ENCODE measurements around the gene RANBP10.
"Not testable (repeated sequence)": the region's sequence is repeated elsewhere in the genome, so short reads cannot be mapped to it uniquely, and the experiment has no call there.

RANBP10 gene

DNA sequence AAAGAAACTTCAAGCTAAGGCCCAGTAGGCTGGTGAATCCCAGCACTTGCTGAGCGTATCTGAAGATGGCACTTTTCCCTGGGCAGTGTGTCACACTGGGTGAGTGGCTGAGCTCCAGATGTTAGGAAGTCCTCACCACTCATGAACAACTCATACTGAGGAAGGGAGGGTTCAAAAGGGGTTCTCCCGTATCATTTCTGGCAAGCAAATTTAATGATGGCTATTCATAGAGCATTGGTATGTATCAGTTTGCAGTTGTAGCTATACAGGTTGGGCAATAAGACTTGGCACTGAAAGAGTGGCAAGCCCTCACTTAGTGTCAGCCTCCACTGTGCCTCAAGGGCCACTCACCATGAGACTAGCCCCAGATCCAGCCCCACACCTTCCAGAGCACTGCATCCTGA is 98.0 kb downstream of the RANBP10 start:
- no peak for DNase-seq

DNA sequence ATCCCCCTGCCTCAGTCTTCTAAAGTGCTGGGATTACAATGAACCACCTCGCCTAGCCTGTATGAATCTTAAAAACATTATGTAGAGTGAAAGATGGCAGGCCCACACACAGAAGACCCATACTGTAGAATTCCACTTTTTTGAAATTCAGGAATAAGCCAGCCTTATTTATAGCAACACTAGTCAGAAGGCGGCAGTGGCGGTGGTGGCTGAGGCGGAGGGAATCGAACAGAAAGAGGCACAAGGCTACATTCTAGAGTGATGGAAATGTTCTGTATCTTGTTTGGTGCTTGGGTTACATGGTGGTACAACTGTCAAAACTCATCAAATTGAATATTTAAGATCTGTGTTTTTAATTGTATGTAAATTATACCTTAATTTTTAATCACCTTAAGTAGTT is 98.6 kb downstream of the RANBP10 start:
- no peak for DNase-seq

DNA sequence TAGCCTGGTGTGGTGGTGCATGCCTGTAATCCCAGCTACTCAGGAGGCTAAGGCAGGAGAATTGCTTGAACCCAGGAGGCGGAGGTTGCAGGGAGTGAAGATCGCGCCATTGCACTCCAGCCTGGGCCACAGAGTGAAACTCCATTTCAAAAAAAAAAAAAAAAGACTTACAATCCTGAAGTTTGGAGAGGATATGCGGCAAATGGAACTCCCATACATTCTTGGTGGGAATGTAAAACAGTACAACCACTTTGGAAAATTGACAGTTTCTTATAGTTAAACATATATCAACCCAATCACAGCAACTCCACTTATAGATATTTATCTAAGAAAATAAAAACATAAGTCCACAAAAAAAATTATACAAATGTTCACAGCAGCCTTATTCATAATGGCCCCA is 99.2 kb downstream of the RANBP10 start:
- no peak for DNase-seq

DNA sequence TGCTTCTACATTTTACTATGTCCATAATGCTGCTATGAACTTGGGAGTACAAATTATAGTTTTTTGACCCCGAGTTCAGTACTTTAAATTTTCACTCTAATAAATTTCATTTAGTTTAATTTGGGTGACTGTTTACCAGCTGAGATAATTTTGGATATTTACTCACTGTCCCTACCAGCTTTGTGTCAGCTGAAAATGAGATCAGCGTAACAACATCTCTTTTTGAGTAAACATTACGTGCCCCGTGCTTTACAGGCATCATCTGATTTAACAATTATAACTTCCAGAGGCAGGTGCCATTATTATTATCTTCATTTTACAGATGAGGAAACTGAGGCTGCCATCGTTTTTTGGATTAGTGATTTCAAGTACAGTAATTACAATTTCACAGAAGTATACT is 102.2 kb downstream of the RANBP10 start:
- DNase-seq = no peak

DNA sequence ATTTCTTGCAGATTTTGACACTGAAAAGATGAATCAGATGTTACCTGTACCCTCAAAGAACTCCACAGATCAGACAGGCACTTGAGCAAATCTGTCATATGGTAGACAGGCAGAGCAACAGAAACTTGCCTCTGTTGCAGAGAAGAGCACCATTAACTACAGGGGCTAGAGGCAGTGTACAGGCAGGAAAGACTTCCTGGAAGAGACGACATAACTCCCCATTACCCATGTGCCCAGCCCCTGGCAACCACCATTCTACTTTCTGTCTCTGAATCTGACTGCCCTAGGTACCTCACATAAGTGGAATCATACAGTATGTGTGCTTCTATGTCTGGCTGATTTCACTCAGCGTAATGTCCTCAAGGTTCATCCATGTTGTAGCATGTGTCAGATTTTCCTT is 102.7 kb downstream of the RANBP10 start:
- DNase-seq = no peak

DNA sequence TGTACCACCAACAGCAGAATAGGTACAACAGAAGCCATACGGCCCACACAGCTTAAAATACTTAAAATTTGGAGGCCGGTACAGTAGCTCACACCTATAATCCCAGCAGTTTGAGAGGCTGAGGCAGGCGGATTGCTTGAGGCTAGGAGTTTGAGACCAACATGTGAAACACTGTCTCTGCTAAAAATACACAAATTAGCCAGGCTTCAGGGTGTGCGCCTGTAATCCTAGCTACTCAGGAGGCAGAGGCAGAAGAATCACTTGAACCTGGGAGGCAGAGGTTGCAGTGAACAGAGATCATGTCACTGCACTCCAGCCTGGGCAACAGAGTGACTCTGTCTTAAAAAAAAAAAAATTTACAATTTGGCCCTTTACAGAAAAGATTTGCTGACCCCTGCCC is 104.2 kb downstream of the RANBP10 start:
- no peak for DNase-seq

DNA sequence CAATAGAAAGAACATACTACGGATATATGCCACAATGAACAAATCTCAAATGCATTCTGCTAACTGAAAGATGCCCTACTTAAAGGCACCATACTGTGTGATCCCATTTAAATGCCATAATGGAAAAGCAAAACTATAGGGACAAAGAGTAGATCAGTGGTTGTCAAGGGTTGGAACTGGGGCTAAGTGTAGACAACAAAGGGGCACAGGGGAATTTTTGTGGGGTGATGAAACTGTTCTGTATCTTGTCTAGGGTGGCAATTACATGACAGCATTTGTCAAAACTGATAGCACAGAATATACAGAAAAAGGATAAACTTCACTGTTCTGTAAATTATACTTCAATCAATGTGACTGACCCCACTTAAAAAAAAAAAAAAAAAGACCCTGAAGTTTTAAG is 104.9 kb downstream of the RANBP10 start:
- no peak for DNase-seq

DNA sequence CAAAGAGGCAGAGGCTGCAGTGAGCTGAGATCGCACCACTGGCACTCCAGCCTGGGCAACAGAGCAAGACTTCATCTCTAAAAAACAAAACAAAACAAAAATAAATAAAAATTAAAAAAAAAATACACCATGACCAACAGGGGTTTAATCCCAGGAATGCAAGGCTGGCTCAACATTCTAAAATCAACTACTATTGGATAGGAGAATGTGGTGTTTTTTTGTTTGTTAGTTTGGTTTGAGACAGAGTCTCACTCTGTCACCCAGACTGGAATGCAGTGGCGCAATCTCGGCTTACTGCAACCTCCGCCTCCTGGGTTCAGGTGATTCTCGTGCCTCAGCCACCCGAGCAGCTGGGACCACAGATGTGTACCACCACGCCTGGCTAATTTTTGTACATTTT is 107.1 kb downstream of the RANBP10 start:
- DNase-seq = no peak

DNA sequence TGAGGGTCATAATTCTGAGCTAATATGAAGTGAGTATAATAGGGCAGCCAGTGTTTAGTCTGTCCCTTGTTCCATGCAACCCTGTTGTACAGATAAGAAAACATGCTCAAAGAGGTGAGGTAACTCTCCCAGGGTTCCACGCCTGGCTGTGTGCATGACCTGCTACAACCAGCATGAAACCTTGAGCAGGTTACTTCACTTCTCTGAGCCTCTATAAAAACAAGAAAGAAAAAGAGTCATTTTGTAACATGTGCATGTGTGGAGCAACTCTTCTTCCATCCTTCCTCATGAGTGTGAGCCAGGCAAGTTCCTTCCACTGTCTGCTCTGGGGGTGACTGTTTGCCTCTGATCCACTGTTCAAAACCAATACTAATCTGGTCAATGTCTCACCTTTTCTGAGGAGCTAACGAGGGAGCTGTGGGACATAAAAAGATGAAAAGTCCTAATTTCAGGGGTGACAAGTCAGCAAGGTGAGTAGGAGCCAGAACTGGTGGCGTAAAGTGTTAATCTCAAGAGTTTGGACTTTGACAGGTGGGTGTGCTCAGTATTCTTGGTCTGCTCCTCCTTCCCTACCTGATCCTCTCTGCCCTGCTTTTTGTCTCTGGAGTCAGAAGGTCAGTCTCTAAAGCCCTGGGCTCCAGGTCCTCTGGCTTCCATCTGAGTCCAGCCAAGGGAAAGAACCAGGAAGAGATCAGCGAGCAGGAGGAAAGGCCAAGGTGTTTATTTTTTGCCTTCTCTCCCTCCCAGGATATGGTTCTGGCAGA is 108.8 kb downstream of the RANBP10 start:
- DNase-seq = no peak

DNA sequence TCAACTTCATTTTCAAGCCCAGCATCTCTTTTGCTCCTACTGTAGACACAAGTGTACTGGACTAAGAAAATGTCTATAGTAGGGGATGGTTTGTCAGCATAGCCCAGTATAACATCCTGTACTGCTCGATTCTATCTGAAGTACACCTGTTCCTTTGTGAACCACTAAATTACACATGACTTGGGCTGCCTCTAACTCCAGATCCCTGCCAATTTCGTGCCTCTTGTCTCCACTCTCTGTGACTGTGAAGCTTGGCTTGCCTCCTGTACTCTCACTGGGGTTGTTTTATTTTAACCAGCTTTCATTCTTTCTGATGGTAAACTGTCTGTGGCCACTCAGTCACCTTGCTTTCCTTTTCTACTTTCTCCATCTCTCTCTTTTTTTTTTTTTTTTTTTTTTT is 111.7 kb downstream of the RANBP10 start:
- DNase-seq = no peak

GRCh38 chr16:67693517-67694285 is 112.7 kb downstream of the RANBP10 start:
- not testable (repeated sequence) for DNase-seq

DNA sequence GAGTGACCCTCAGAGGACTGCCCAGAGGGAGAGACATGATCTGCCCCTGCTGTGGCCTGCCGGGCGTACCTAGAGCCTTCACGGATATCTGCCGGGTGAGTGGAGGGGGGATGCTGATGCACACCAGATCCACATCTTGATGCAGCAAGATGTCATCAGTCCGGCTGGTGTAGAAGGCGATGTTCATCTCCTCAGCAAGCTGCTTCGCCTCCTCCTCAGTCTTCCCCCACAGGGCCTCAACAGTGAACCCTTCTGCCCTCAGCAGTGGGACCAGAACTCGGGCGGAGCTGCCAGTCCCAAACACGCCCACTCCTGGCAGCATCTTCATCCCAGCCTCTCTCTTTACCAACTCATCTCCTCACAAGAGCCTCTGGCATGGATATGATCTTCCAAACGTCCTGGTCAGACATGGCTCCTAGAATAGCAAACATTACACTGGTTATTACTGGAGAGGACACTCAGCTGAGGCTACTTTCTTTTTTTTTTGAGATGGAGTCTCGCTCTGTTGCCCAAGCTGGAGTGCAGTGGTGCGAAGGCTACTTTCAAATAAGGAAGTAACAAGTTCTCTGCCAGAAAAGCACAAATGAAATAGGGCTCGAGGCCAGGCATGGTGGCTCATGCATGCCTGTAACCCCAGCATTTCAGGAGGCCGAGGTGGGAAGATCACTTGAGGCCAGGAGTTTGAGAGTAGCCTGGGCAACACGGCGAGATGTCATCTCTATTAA is 120.8 kb downstream of the RANBP10 start:
- no peak for DNase-seq

- DNase-seq = no peak
Observed at GRCh38 chr16:67683767-67684166, 122.6 kb downstream of the RANBP10 start.

- DNase-seq = no peak
Observed at GRCh38 chr16:67679935-67680897, 126.1 kb downstream of the RANBP10 start.

DNA sequence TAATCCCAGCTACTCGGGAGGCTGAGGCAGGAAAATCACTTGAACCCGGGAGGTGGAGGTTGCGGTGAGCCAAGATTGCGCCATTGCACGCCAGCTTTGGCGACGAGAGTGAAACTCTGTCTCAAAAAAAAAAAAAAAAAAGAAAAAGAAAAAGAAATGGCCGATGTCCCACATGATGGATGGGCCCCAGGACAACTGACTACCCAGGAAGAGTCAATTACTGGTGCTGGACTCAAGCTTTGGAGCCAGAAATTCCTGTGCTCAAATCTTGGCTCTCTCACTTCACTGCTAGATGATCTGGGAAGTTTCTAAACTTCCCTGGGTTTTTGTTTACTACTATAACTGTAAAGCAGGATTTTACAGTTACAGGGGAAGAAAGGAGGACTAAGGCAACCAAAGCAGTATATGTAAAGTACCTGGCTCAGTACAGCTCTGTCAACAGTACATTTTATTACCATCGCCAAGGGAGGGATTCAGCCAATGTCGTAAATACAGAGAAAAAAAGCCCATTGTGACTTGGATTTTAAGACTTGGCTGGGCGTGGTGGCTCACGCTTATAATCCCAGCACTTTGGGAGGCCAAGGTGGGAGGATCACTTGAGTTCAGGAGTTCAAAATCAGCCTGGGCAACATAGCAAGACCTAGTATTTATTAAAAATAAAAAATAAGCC is 127.9 kb downstream of the RANBP10 start:
- DNase-seq = no peak

DNA sequence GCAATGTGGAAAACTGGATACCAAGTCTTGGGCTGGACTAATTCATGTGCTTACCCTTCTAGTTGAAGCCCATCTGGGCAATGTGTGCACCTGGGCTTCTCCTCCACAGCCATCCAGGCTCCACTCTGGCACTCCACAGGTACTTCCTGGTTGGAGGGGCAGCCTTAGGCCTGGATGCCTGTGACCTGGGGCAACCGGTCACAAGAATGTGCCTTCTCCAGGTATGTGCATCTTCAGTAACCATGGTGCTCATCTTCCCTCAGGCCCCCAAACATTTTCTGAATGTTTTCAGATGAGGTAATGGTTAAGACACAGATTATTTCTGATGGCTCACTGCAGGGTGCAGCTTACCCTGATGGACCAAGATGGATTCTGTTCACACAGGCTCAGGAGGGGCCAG is 128.6 kb downstream of the RANBP10 start:
- no peak for DNase-seq

DNA sequence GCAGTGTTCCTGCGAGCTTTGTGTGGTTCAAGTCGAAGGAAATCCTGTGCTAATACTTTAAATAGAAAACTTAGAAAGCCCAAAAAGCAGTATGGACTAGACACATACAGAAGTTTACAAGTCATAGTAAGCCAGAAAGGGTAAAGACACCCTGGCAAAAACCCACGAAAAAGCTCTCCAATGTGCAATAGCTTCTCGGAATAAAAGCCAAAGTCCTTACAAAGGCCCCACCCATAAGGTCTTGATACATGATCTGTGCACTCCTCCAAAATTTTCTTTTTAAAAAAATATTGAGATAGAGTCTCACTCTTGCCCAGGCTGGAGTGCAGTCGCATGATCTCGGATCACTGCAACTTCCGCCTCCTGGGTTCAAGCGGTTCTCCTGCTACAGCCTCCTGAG is 129.4 kb downstream of the RANBP10 start:
- DNase-seq = no peak

- no peak for DNase-seq
Observed at GRCh38 chr16:67676516-67676915, 129.8 kb downstream of the RANBP10 start.

GRCh38 chr16:67675999-67676398 is 130.4 kb downstream of the RANBP10 start:
- no peak for DNase-seq

GRCh38 chr16:67675579-67675935 is 130.8 kb downstream of the RANBP10 start:
- no peak for DNase-seq

DNA sequence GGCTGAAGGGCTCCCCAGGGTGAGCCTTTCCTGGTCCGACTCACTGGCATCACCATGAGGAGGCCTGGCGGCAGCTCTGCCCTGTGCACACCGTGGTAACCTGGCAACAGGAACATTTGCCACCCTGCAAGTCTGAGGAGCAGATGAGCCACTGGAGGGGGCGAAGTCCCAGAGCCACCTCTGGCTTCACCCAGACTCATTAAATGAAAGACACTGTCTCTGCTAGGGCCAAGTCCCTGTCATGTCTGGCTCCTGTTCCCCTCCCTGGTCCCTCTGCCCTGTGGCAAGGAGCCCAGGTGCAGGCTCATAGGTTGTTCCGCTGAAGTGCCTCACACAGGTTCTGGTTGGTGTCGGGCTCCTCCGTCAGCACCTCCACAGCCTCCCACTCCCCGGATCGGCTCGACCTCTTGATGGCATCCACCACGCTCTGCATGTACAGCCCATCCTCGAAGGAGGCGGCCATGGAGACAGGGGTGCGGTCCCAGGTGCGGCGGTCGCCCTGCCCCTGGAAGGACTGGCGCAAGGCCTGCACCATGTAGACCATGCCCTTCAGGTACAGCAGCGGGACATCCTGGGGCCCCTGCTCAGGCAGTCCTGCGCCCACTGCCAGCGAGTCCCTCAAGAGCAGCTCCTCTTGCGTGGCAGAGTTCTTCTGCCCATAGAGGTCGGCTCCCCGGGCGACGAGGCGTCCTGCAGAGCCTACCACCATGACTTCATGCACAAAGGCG is 131.3 kb downstream of the RANBP10 start:
- DNase-seq = no peak
